GM18951 (cell line): ENCODE results near the gene CLIC1.
A peak's percentile ranks its signal among the peaks of the same experiment; 100 is the strongest.

Source experiments
- POLR2A ChIP-seq: IDR thresholded peaks from 4 replicates; pipeline ENCODE4 v1.6.1; 2011; ENCODE audit warnings: mild to moderate bottlenecking; ENCODE audit not compliant: insufficient read length, insufficient read depth; ENCODE audit errors: extremely low read depth
- in situ Hi-C: fragments of 300-500 bp; cut with MboI; formaldehyde crosslinking; loops from one replicate; pipeline ENCODE4 v1.12.0; 2022; ENCODE audit warnings: low sequenced_read_pairs, mixed read lengths, inconsistent platforms; ENCODE audit not compliant: unreplicated experiment

The CLIC1 gene

DNA sequence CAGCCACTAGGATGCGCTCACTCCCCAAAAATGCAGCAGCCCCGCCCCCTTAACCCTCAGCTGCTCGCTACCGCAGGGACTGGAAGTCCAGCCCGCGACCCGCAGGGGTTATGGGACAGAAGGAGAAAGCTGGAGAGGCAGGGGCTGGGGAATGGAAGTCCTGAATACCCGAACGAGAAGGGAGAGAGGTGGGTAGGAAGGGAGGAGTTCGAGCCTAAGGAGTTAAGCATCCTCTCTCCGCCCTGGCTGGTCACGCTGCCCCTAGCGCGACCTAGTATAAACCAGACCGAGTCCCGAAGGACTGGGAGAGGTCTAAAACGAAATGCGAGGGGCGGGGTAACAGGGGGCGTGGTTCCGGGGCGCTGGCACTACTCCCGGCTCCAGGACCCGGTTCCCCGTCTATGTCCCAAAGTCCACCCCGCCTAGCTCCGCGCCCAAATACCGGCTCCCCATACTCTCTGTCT, 6.8 kb downstream of the CLIC1 start:
- in situ Hi-C loops = no loop called here
- no peak for TF ChIP-seq POLR2A

DNA sequence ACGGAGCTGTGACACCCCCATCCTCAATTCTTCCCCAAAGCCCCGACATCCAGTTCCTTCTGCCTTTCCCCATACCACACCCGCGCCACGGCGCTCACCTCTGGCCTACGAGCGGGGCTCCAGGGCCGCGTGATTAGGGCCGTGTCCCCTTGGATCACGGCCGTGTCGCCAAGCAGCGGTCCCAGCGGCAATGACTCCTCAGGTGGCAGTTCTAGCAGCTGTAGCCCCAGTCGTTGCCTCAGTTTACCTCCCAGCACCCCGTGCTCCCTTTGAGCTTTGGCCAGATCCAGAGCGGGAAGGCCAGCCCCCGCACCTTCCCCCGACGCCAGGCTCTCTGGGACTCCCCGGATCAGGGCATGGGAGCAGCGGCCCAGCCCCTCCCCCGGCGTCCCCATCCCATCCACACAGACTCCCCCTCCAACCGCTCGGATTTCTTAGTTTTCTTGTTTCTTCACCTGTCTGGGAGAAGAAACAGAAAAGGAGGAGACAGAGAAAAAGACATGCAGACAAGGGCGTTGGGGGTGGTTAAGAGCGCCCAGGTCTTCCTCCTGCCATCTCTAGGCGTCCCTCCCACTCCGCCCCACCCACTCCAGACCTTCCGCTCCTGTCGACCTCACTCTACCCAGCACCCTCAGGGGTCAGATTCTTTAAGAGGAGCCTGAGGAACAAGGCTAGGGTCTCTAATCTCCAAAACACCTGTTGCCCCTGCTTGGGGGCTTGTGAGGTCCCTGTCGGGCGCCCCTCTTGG, 7.4 kb downstream of the CLIC1 start, which contains the start of gene DDAH2:
DDAH2 (minus strand) TSS at position 533 of the 748 bp plus-strand sequence; CDS start at position 395, 138 bp downstream.
- no peak for TF ChIP-seq POLR2A
- in situ Hi-C loops = no loop called here

DNA sequence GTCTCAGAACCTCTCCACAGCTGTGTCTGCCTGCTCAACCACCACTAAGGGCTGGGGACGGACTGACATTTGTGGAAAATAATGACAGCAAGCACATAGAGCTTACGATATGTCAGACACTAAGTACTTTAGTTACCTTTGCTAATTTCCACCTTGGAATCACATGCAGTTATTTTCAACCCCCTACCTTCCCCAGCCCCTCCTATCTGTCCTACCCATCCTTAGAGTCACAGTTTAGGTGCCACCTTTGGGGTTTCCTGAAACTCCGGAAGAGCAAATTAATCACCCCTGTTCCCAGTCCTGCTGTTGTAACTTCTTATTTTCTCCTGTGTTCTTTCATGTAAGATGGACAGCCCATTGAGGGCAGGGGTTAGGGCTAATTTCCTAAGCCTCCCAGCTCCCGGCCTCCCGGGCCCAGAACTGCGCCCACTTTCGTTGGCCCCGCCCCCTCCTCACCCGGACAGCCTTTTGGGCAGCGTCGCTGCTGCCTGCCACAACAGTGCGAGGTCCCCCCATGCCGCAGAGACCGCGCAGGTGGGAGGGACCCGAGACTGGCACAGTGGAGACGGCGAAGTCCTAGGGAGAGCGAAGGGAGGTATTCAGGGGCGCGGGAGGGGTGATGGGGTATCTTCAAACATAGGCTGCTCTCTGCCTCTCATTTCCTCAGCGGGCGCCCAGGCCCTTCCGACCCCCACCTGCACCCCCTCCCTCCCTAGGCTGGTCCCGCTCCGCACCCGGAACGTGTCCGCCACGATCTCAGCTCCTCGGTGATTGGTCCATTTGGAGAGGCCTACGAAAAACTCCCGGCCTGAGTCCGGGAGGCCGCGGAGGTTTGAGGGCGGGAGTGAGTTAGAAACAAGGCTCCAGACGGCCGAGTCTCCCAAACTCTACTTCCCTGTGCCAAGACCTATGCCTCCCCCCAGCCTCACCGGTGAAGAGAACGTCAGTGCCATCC, 8.3 kb downstream of the CLIC1 start:
- TF ChIP-seq POLR2A = peak; percentile 22
- in situ Hi-C loops = no loop called here

DNA sequence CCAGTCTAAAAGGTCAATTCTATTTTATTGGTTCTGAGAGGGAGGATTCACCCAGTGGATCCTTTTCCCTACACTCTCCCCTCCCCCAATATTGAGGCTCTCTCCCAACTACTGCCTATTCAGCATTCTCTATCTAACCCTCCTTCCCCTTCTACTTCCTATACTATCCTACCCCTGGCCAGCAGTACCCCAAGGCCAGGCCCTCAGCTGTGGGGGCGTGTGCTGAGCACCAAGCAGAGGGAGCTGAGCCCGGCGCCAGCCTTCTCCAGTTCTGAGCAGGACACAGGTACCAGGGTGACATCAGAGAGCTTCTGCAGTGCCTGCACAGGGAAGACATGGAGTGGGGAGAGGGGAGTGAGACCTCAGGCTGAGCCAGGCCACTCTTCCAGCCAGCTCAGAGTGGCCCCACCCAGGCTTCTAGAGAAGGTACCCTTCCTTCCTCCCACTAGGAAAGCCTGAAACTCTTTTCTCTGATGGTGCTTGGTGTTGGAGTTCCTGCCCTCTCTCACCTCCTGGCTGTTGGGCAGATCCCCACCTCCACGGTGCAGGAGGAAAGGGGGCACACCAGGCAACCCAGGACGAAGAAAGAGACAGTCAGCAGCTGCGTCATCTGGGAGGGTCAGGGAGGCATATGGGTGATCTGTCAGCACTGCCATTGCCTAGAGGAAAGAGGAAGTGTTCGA, 9.2 kb downstream of the CLIC1 start:
- TF ChIP-seq POLR2A = no peak
- in situ Hi-C loops = no loop called here

GRCh38 chr6:31725502-31726350, 10.6 kb downstream of the CLIC1 start:
- TF ChIP-seq POLR2A = no peak
- in situ Hi-C loops = no loop called here

DNA sequence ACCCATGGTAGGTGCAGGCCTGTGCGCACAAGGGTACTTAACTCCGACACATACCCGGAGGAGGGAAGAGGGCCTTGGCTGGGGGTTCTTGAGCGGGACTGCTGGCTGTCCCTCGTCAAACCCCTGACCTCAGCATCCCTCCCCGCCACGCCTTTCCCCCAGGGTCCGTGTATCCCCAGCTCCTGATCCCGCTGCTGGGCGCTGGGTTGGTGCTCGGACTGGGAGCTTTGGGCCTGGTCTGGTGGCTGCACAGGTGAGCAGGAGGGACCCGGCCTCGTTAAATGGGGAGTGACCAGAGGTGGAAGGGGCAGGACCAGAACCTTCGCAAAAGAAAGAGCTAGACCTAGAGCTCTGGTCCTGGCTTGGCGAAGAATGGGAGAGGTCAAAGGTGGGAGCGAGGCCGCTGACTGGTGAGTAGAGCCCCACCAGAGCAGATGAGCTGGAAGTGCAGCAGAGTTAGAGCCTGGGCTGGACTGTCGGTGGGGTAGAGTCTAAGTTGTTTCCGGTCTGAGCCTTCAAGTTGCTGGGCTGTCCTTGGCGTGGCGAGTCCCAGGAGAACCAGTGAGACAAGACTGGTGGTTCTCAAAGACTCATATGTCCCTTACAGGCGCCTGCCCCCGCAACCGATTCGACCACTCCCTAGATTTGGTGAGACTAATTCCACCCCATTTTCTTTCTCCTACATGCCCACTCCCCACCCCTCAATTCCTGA, 12.2 kb downstream of the CLIC1 start:
- in situ Hi-C loops = no loop called here
- TF ChIP-seq POLR2A = no peak

GRCh38 chr6:31723245-31723979, 12.9 kb downstream of the CLIC1 start, which contains the start of gene MPIG6B:
Gene MPIG6B (plus strand): TSS chr6:31723373. CDS start chr6:31723384, 11 bp downstream.
- no peak for TF ChIP-seq POLR2A
- in situ Hi-C loops = no loop called here

DNA sequence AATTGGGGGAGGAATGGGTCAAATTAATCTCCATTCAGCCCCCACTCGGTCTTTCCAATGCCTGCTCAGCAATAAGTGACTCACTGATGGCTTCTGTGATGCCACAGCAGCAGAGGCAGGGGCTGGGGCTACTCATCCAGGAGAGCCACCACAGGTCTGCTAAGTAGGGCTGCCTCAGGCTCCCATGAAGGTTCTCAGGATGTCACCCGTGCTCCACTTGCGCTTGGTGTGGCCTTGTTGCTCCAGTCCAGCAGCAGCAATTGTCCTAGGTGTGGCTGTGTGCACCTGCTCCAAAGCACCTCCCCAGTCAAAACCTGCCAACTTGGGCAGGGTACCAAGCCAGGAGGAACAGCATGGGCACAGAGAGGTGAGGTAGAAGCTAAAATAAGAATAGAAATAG, 14.2 kb downstream of the CLIC1 start:
- in situ Hi-C loops = no loop called here
- TF ChIP-seq POLR2A = no peak

DNA sequence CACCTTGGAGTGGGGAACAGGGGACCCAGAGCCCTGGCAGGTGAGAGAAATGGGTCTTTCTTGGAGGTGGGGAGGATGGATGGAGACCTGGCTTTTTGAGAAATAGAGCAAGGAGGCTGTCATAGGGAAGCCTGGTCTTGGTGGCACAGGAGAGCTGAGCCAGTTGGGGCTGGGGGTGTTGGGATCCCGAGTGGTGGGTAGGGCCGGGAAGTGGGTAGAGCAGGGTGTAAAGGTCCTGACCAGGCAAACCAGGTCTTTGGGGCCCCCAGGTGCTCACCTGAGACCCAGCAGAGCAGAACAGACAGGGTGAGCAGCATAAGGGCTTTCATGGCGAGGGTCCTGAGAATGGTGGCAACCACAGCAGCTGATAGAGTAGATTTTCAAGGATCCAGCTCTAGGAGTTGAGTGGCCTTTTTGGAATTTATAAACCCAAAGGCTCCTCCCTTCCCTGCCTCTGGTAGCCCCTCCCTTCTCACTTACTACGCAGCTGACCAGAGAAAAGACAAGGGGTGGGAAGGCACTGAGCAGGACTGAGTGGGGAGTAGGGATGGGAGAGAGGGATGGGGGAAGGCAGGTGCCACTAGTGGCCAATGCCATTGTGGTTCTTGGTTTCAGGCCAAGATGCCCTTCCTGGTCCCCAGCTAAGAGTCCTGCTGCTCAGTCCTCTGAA, 14.8 kb downstream of the CLIC1 start, which contains the start of gene LY6G6C:
LY6G6C (minus strand) TSS at position 396 of the 670 bp plus-strand sequence; CDS start at position 329, 67 bp downstream.
- TF ChIP-seq POLR2A = no peak
- in situ Hi-C loops = no loop called here

DNA sequence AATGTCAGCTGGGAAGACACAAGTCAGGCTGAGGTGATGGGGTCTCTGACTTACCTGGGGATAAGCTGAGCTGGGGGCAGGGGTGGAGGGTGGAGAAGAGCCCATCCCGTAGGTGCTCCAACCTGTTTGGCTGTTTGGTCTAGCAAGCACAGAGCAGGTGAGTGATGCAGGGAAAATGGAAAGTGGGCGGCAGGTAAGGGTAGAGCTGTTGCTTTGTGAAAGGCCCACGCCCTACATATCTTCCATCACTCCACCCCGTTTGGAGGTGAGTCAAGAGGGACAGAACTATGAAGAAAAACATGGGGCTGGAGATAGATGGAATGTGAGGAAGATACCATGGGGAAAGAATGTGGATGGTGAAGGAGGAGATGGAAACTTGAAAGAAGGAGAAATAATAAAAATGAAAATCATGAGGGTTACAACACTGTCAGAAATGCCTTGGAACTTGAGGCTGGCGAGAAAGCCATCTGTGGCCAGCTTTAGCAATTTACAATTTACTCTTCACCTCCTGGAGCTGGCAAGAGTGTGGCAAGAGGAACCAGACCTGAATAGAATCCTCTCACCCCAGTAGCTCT, 16.0 kb downstream of the CLIC1 start:
- no peak for TF ChIP-seq POLR2A

DNA sequence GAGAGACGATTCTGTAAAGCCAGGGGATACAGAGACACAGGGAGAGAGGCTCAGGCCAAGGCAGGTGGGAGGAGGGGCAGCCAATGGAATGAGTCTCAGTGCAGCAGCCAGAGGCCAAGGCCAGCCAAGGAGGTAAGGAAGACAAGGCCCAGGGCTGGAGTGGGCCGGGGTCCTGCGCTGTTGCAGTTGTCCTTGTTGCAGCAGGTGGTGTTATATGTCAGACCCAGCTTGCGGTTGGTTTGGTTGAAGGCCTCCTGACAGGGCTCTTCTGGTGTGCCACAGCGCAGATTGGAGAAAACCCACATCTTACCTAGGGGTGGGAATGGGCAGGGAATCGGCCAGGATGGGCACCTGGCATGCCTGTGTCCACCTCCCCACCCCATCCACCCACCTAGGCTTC, 17.3 kb downstream of the CLIC1 start:
- no peak for TF ChIP-seq POLR2A
- in situ Hi-C loops = no loop called here

More for the DNA sequence above, 16.0 kb downstream of the CLIC1 start:
- in situ Hi-C loops = no loop called here
